ENCODE data around the gene CITED1.

CITED1 gene

DNA sequence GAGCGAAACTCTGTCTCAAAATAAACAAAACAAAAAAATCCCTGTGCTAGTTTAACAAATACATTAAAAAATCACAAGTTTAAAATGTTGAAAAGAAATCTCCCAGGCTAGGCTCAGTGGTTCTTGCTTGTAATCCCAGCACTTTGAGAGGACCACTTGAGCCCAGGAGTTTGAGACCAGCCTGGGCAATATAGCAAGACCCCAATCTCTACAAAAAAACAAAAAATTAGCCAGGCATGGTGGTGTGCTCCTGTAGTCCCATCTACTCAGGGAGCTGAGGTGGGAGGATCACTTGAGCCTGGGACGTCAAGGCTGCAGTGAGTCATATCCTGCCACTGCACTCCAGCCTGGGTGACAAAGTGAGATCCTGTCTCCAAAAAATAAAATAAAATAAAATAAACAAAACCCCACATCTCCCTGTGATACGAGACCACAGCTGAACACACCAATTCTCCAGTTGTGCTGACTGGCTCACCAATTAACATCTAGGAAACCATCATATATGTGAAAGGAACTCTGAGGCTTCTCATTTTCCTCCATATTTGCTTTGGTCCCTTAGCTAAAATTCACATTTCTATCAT, 36.0 kb downstream of the CITED1 start:
- no peak for DNase-seq

DNA sequence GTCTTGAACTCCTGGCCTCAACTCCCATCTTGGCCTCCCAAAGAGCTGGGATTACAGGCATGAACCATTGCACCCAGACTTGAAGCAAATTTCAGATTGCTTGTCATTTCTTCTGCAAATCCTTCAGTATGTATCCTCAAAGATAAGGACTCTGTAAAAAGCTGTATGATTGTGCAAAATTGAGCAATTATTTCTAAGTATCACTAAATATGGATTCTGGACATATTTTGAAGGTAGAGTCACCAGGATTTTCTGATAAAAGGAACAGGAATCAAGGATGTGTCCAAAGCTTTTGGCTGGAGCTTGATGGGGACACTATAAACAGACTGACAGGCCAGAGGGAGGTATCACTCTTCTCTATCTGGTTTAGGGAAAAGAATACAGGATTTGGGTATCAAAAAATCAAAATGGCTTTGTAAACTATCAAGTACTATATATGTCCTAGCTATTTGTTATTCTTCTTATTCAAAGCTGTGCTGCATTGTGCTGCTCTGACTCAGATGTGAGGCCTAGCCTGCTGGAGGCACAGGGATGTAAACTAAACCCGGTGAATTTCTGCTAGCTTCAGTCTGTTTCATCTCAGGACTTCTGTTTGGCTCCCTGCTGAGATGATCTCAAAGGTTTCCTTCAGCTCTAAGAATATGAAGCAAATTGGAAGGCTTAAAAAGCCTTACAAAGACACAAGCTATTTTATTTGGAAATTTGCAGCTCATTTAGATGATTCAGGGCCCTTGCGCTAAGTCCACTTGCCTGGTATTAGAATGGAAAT, 36.9 kb downstream of the CITED1 start:
- DNase-seq: no peak

DNA sequence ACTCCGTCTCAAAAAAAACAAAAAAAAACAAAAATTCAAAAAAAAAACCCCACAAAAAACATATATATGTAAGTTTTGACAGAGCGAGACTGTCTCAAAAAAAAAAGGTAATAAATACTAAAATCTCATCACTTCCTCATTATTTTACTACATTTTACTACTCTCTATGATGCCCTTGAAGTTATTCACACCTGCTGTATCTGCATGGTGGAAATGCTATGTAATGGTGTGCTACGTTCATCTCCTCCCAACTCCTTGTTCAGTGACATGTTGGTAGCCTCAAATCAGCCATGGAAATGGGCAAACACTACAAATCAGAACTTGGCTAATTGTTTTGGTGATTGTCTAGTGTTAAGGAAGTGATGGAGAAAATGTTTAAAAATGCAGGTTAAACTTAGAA, 40.5 kb downstream of the CITED1 start:
- no peak for DNase-seq

DNA sequence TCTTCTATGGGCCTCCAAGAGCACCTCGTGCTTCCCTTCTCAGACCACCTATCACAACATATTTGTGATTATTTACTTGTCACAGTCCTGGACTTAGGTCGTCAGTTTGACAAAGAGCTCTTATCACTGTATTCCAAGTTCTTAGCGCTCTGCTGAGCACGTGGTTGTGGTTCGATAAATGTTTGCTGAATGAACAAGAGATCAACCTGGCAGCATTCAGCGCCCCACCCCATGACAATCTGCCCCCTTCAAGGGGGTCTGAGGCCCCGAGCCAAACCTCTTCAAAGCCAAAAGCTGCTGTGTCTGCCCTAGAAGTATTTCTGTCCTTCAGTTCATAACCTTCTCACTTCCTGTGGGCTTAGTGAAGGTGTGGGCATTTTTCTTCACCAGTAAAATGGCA, 43.6 kb downstream of the CITED1 start:
- no peak for DNase-seq

DNA sequence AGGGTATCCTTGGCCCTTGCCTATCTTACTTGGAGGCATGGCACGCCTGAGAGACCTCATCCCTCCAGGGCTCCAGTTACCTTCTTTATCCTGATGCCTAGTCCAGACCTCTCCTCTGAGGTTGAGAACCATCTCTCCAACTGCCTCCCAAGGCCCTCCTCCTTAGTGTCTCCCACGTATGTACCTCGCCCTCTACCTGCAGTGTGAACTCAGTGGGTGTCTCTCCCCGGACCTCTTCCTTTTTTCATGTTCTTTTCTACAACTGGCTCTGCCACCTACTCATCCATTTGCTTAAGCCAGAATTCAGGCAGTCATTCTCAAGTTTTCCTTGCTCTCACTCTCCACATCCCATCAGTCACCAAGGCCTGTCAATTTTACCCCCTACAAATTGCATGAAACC, 45.3 kb downstream of the CITED1 start:
- DNase-seq: no peak

DNA sequence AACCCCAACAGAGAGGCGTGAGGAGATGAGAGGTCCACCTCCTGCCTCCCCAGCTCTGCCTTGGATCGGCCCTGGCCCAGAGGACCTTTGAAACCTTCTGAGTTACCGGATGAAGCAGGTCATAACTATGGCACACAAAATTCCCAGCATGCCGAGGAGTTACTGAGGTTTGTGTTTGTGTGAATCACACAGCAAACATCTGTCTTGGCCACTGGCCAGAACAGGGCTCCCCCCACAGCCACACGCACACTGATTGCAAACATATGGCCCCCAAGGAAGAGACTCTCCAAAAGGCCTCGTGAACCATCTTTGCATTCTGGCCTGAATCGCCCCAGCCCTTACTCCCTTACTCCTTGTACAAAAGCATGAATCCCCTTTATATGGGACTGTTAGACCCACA, 47.5 kb downstream of the CITED1 start:
- no peak for DNase-seq

DNA sequence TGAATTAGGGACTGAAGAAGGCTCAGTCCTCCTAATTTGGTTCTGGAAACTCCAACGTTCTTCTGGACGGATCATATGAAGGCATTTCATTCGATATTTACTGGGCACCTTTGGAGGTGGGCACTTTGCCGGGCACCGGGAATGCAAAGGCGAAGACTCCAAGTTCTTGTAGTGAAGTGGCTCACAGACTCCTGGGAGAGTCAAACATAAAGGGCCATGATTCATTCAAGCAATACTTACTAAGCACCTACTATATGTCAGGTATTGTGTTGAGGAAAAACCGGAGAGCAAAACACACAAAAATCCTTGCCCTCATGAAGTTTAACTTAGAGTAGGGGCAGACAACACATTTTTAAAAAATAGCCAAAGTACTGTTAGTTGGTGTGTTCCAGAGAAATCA, 49.9 kb downstream of the CITED1 start:
- no peak for DNase-seq

DNA sequence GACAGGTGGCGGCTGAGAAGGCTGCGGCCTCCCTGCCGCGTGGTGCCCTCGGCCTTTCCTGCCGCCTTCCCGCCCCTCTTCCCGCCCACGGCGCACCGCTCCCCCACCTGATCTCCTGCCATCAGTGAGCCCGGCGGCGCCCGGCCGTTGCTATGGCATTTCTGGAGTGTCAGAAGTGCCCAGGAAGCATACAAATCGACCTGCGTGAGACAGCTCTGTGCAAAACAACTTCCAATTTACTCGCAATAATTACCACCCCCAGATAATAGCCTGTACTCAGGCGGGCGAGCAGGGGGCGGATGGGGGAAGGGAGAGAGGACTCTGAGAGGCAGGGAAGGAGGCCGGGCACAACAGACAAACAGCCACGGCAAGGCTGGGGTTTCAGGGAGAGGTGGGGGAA, 50.3 kb downstream of the CITED1 start:
- peak; percentile 9 to 12 for DNase-seq

DNA sequence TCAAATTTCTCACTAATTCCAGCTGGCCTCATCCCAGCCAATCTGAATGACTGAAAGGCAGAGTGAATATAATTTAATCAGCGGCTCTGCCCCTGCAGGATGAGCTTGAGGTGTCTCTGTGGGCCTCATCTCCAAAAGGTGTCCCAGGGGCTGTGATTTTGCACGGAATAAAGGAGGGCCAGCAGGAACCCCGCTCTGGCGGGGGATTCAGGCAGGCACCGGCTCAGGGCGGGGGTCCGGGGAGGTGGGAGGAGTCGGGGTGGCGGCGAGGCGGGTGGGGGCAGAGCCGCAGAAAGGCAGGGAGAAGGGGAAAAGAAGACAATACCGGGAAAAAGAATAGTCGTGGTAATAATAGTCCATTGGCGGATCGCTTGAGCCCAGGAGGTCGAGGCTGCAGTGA, 50.9 kb downstream of the CITED1 start:
- no peak for DNase-seq

DNA sequence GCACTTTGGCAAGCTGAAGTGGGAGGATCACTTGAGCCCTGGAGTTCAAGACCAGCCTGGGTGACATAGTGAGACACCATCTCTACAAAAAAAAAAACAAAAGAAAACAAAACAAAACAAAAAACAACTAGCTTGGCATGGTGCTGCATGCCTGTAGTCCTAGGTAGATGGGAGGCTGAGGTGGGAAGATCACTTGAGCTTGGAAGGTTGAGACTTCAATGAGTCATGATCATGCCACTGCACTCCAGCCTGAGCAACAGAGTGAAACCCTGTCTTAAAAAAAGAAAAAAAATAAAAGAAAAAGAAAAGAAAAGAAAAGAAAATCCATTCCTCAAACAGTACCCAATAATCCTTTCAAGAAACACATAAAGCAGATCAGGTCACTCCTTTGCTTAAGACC, 52.0 kb downstream of the CITED1 start:
- DNase-seq: no peak

Data from NCI-H187 (cell line).